ENCODE measurements around the gene ZNF761. TPM values are rescaled to one million over a fixed set of nuclear protein-coding genes. Genes with fewer than 3 reads are reported as not detected.

Gene ZNF761
- total and polyA plus RNA-seq, 2 of the 13 experiments (the other 11 are each of a cell fraction or from before 2014, with no cell fraction given), result 11.6 to 16.2 TPM

- no peak for TF ChIP-seq ZHX1 (CRISPR knock-in tag; IDR thresholded peaks at IDR 0.05; ENCODE audit: low read depth)
- no peak for TF ChIP-seq ZNF235 (CRISPR knock-in tag; IDR thresholded peaks at IDR 0.05; ENCODE audit: borderline replicate concordance)
- no peak for TF ChIP-seq ZNF546 (CRISPR knock-in tag; conservative IDR thresholded peaks at IDR 0.05)
- no peak for TF ChIP-seq FOXP1 (IDR thresholded peaks at IDR 0.05)
- no peak for TF ChIP-seq FOXP1 (CRISPR knock-in tag; IDR thresholded peaks at IDR 0.05)
- peak; percentile 58; the same call in 1 of the 2 replicates for TF ChIP-seq IRF2 (CRISPR knock-in tag; IDR thresholded peaks at IDR 0.05)
- no peak for TF ChIP-seq ZNF530 (CRISPR knock-in tag; IDR thresholded peaks at IDR 0.05; ENCODE audit: low read depth)
- peak; percentile 62; the same call in 1 of the 2 replicates for TF ChIP-seq HDAC1 (CRISPR knock-in tag; IDR thresholded peaks at IDR 0.05)
- no peak for TF ChIP-seq ZSCAN20 (CRISPR knock-in tag; IDR thresholded peaks at IDR 0.05; ENCODE audit: borderline replicate concordance)
- TF ChIP-seq ZBTB44 (CRISPR knock-in tag; IDR thresholded peaks at IDR 0.05), result no peak
- TF ChIP-seq, protein P1, sequence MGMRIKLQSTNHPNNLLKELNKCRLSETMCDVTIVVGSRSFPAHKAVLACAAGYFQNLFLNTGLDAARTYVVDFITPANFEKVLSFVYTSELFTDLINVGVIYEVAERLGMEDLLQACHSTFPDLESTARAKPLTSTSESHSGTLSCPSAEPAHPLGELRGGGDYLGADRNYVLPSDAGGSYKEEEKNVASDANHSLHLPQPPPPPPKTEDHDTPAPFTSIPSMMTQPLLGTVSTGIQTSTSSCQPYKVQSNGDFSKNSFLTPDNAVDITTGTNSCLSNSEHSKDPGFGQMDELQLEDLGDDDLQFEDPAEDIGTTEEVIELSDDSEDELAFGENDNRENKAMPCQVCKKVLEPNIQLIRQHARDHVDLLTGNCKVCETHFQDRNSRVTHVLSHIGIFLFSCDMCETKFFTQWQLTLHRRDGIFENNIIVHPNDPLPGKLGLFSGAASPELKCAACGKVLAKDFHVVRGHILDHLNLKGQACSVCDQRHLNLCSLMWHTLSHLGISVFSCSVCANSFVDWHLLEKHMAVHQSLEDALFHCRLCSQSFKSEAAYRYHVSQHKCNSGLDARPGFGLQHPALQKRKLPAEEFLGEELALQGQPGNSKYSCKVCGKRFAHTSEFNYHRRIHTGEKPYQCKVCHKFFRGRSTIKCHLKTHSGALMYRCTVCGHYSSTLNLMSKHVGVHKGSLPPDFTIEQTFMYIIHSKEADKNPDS (CRISPR knock-in tag; IDR thresholded peaks at IDR 0.05), result no peak
- no peak for TF ChIP-seq ZMAT3 (CRISPR knock-in tag; conservative IDR thresholded peaks at IDR 0.05)
- TF ChIP-seq AGO2 (optimal IDR thresholded peaks at IDR 0.05; ENCODE audit: low read depth, low read length), result no peak
- TF ChIP-seq GABPA (IDR thresholded peaks at IDR 0.05; ENCODE audit: low read depth, low read length), result no peak
- peak; percentile 16; the same call in 1 of the 2 replicates for TF ChIP-seq GABPA (CRISPR knock-in tag; IDR thresholded peaks at IDR 0.05; ENCODE audit: low read depth)
- no peak; the same call in 1 of the 2 replicates for TF ChIP-seq HCFC1 (IDR thresholded peaks at IDR 0.05; ENCODE audit: low read depth, low read length)
- no peak for TF ChIP-seq ZNF260 (CRISPR knock-in tag; IDR thresholded peaks at IDR 0.05; ENCODE audit: borderline replicate concordance, low read depth)
- TF ChIP-seq MAFK (conservative IDR thresholded peaks at IDR 0.05 in 1 of 2, IDR thresholded peaks at IDR 0.05 in 1 of 2; ENCODE audit: low read length in 2 of 2), result no peak
- peak; percentile 97 for TF ChIP-seq PRDM15 (CRISPR knock-in tag; IDR thresholded peaks at IDR 0.05)
These were observed 35.9 kb downstream of the ZNF761 start, which contains the start of gene ZNF813 (continued) for GRCh38 chr19:53467485-53468262.

Data from HepG2 (cell line).